ENCODE results near the gene RTN4R.

RTN4R gene

DNA sequence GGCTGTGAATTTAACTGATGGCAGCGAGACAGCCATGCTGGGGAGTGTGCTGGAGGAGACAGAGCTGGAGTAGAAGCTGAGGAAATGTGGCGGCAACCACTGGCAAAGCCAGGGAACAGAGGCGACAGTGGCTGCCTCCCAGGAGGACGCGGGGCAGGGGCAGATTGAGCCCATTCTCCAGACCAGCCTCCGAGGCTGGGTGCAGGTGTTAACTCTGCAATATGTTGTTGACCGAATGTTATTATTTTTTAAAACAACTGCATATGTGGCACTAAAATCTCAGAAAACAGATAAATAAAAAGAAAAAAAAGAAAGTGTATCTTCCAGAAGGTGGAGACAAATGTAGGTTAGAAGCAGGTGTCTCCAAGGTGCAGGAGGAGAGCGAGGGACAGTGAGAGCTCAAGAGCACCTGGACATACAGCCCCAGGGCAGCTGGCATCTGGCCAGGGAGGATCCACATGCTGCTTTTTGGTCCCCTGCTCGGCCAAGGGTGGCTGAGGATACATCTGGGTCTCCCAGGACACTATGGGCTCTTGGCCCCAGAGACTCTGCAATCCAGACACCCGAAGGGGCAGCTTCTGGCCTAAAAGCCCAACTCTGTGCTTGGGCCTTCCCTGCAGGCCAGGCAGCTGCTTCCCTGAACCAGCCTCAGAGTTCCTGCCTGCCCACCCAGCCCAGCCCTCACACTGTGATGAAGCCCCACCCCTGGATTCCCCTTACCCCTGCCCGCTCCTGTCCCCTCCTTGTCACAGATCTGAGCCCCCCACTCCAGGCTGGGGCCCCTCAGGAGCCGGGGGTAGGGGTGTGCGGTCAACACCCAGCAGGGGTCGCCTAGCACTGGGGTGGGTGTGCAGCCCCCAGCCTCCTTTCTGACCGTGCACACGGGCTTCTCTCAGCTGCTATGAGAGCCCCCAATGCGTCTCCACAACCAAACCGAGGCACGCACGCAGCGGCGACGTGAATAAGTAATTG lies 12.9 kb downstream of the RTN4R start:
- H3K36me3 ChIP-seq (ENCODE audit: control insufficient read depth in 1 of 2, insufficient read depth in 2 of 2, low read length in 2 of 2), result no peaks in the 10 kb centered on the region
- H3K9ac ChIP-seq (ENCODE audit: low read depth in 1 of 2, low read length in 2 of 2), result no peak overlapping the region
- no peaks in the 10 kb centered on the region for H3K4me1 ChIP-seq (ENCODE audit: control insufficient read depth in 1 of 2, insufficient read depth in 2 of 2, low read length in 2 of 2)
- H3K4me3 ChIP-seq (ENCODE audit: low read depth in 1 of 2, low read length in 2 of 2), result no peak overlapping the region
- H3K27me3 ChIP-seq (ENCODE audit: control insufficient read depth in 1 of 2, insufficient read depth in 2 of 2, low read length in 2 of 2), result no peaks in the 10 kb centered on the region
- H3K9me3 ChIP-seq (ENCODE audit: control insufficient read depth in 1 of 2, low read length in 2 of 2), result no peaks in the 10 kb centered on the region
- no peak overlapping the region for H3K27ac ChIP-seq (ENCODE audit: low read depth, low read length)

DNA sequence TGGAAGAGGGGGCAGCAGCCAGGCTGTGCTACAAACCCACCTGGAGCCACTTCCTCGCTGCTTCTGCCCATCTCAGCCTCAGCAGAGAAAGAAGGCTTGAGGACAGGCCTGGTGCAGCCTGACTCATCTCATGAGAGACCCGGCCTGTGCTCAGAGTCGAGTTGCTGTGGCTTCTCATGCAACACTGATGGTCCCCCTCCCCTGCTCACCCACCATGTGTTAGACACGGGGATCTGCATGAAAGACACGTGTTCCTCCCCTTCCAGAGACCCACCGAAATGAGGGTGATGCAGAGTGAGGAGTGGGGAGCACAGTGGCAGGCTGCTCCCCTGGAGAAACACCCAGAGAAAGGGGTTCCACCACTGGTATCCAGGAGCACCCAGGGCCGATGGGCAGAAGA lies 15.0 kb downstream of the RTN4R start:
- H3K36me3 ChIP-seq (ENCODE audit: control insufficient read depth in 1 of 2, insufficient read depth in 2 of 2, low read length in 2 of 2), result no peaks in the 10 kb centered on the region
- H3K9me3 ChIP-seq (ENCODE audit: control insufficient read depth in 1 of 2, low read length in 2 of 2), result no peaks in the 10 kb centered on the region
- no peaks in the 10 kb centered on the region for H3K27me3 ChIP-seq (ENCODE audit: control insufficient read depth in 1 of 2, insufficient read depth in 2 of 2, low read length in 2 of 2)
- no peak overlapping the region for H3K9ac ChIP-seq (ENCODE audit: low read depth in 1 of 2, low read length in 2 of 2)
- peaks cover 0 to 7% of the 10 kb centered on the region in 2 donors for H3K4me1 ChIP-seq (ENCODE audit: control insufficient read depth in 1 of 2, insufficient read depth in 2 of 2, low read length in 2 of 2)
- no peak overlapping the region for H3K4me3 ChIP-seq (ENCODE audit: low read depth in 1 of 2, low read length in 2 of 2)
- no peak overlapping the region for H3K27ac ChIP-seq (ENCODE audit: low read depth, low read length)

- H3K27ac ChIP-seq (ENCODE audit: low read depth, low read length), result no peak overlapping the region
- H3K4me1 ChIP-seq (ENCODE audit: control insufficient read depth in 1 of 2, insufficient read depth in 2 of 2, low read length in 2 of 2), result peaks cover 0 to 7% of the 10 kb centered on the region in 2 donors
- H3K9ac ChIP-seq (ENCODE audit: low read depth in 1 of 2, low read length in 2 of 2), result no peak overlapping the region
- H3K27me3 ChIP-seq (ENCODE audit: control insufficient read depth in 1 of 2, insufficient read depth in 2 of 2, low read length in 2 of 2), result no peaks in the 10 kb centered on the region
- H3K4me3 ChIP-seq (ENCODE audit: low read depth in 1 of 2, low read length in 2 of 2), result no peak overlapping the region
- no peaks in the 10 kb centered on the region for H3K9me3 ChIP-seq (ENCODE audit: control insufficient read depth in 1 of 2, low read length in 2 of 2)
- no peaks in the 10 kb centered on the region for H3K36me3 ChIP-seq (ENCODE audit: control insufficient read depth in 1 of 2, insufficient read depth in 2 of 2, low read length in 2 of 2)
Observed at GRCh38 chr22:20251981-20252380, 16.1 kb downstream of the RTN4R start.

- no peak overlapping the region for H3K27ac ChIP-seq (ENCODE audit: low read depth, low read length)
- no peaks in the 10 kb centered on the region for H3K9me3 ChIP-seq (ENCODE audit: control insufficient read depth in 1 of 2, low read length in 2 of 2)
- H3K4me3 ChIP-seq (ENCODE audit: low read depth in 1 of 2, low read length in 2 of 2), result no peak overlapping the region
- no peaks in the 10 kb centered on the region for H3K36me3 ChIP-seq (ENCODE audit: control insufficient read depth in 1 of 2, insufficient read depth in 2 of 2, low read length in 2 of 2)
- no peaks in the 10 kb centered on the region for H3K27me3 ChIP-seq (ENCODE audit: control insufficient read depth in 1 of 2, insufficient read depth in 2 of 2, low read length in 2 of 2)
- H3K9ac ChIP-seq (ENCODE audit: low read depth in 1 of 2, low read length in 2 of 2), result no peak overlapping the region
- H3K4me1 ChIP-seq (ENCODE audit: control insufficient read depth in 1 of 2, insufficient read depth in 2 of 2, low read length in 2 of 2), result peaks cover 0 to 7% of the 10 kb centered on the region in 2 donors
Observed at GRCh38 chr22:20251491-20251890, 16.6 kb downstream of the RTN4R start.

- Histone ChIP-seq H3K27ac (ENCODE audit: low read depth, low read length) (no peak overlapping the region), H3K4me3 (ENCODE audit: low read depth in 1 of 2, low read length in 2 of 2) (no peak overlapping the region)
Observed at GRCh38 chr22:20249797-20250354, 18.2 kb downstream of the RTN4R start.

DNA sequence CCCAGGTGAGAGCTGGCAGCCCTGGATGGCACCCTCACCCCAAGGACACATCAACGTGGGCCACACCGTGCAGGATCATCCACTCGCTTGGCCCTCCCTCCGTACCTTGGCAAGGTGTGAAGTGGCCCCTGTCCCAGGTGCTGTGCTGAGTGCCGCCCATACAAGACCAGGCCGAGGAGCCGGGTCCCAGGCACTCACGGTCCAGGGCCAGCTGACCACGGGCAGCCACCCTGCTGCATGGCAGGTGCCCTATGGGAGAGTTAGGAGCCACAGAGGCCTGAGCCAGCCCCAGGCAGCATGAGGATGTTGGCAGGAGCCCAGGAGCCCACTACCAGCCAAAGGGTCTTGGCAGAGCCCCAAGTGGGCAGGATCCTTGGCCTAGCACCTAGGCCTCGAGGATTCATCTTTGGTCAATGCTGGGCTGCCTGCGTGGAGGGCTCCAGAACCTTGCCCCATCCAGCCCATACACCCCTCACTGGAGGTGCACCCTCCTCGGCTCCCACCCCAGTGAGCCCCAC lies 19.6 kb downstream of the RTN4R start:
- peaks cover 0 to 19% of the 10 kb centered on the region in 2 donors for H3K4me1 ChIP-seq (ENCODE audit: control insufficient read depth in 1 of 2, insufficient read depth in 2 of 2, low read length in 2 of 2)
- H3K27ac ChIP-seq (ENCODE audit: low read depth, low read length), result no peak overlapping the region
- H3K9ac ChIP-seq (ENCODE audit: low read depth in 1 of 2, low read length in 2 of 2), result no peak overlapping the region
- no peak overlapping the region for H3K4me3 ChIP-seq (ENCODE audit: low read depth in 1 of 2, low read length in 2 of 2)
- H3K36me3 ChIP-seq (ENCODE audit: control insufficient read depth in 1 of 2, insufficient read depth in 2 of 2, low read length in 2 of 2), result no peaks in the 10 kb centered on the region
- H3K9me3 ChIP-seq (ENCODE audit: control insufficient read depth in 1 of 2, low read length in 2 of 2), result no peaks in the 10 kb centered on the region
- no peaks in the 10 kb centered on the region for H3K27me3 ChIP-seq (ENCODE audit: control insufficient read depth in 1 of 2, insufficient read depth in 2 of 2, low read length in 2 of 2)

More at GRCh38 chr22:20249797-20250354, 18.2 kb downstream of the RTN4R start:
- Histone ChIP-seq H3K9ac (ENCODE audit: low read depth in 1 of 2, low read length in 2 of 2) (no peak overlapping the region), H3K27me3 (ENCODE audit: control insufficient read depth in 1 of 2, insufficient read depth in 2 of 2, low read length in 2 of 2) (no peaks in the 10 kb centered on the region), H3K36me3 (ENCODE audit: control insufficient read depth in 1 of 2, insufficient read depth in 2 of 2, low read length in 2 of 2) (no peaks in the 10 kb centered on the region), H3K9me3 (ENCODE audit: control insufficient read depth in 1 of 2, low read length in 2 of 2) (no peaks in the 10 kb centered on the region), H3K4me1 (ENCODE audit: control insufficient read depth in 1 of 2, insufficient read depth in 2 of 2, low read length in 2 of 2) (peaks cover 0 to 7% of the 10 kb centered on the region in 2 donors)

- H3K27ac ChIP-seq (ENCODE audit: low read depth, low read length), result no peak overlapping the region
- no peak overlapping the region for H3K9ac ChIP-seq (ENCODE audit: low read depth in 1 of 2, low read length in 2 of 2)
- no peaks in the 10 kb centered on the region for H3K27me3 ChIP-seq (ENCODE audit: control insufficient read depth in 1 of 2, insufficient read depth in 2 of 2, low read length in 2 of 2)
- H3K9me3 ChIP-seq (ENCODE audit: control insufficient read depth in 1 of 2, low read length in 2 of 2), result no peaks in the 10 kb centered on the region
- H3K4me1 ChIP-seq (ENCODE audit: control insufficient read depth in 1 of 2, insufficient read depth in 2 of 2, low read length in 2 of 2), result peaks cover 0 to 24% of the 10 kb centered on the region in 2 donors
- no peaks in the 10 kb centered on the region for H3K36me3 ChIP-seq (ENCODE audit: control insufficient read depth in 1 of 2, insufficient read depth in 2 of 2, low read length in 2 of 2)
- no peak overlapping the region for H3K4me3 ChIP-seq (ENCODE audit: low read depth in 1 of 2, low read length in 2 of 2)
Observed at GRCh38 chr22:20247608-20248171, 20.4 kb downstream of the RTN4R start.

- H3K9me3 ChIP-seq (ENCODE audit: control insufficient read depth in 1 of 2, low read length in 2 of 2), result no peaks in the 10 kb centered on the region
- H3K9ac ChIP-seq (ENCODE audit: low read depth in 1 of 2, low read length in 2 of 2), result no peak overlapping the region
- no peak overlapping the region for H3K27ac ChIP-seq (ENCODE audit: low read depth, low read length)
Observed at GRCh38 chr22:20247010-20247505, 21.1 kb downstream of the RTN4R start.

DNA sequence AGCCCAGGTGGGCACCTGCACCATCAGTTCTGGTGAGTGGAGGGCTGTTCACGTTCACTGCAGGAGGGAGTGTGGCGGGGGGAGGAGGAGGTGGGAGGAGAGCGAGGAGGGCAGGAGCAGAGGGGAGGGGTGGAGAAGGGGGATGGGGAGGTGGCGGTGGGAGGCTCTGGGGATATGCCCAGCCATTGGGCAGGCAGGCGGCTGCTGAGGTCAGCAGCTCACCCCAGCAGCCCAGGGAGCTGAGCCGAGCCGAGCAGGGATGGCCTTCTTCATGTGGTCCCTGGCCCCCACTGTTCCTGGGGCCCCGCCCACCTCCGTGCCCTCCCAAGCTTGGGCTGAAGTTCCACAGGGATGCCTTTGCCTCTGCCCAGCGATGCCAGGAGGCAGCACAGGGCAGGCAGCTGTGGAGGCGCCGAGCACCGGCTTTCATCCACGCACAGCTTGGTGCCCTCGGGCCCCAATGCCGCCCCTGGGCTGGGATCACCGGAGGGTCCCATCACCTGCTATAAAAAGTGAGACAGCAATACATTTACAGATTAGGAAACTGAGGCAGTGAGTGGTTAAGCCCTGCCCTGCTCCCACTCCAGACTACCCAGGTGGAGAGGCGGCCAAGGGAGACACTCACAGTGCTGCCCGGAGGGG lies 21.6 kb downstream of the RTN4R start:
- peaks cover 0 to 24% of the 10 kb centered on the region in 2 donors for H3K4me1 ChIP-seq (ENCODE audit: control insufficient read depth in 1 of 2, insufficient read depth in 2 of 2, low read length in 2 of 2)
- H3K9ac ChIP-seq (ENCODE audit: low read depth in 1 of 2, low read length in 2 of 2), result no peak overlapping the region
- H3K27ac ChIP-seq (ENCODE audit: low read depth, low read length), result no peak overlapping the region
- no peaks in the 10 kb centered on the region for H3K9me3 ChIP-seq (ENCODE audit: control insufficient read depth in 1 of 2, low read length in 2 of 2)
- H3K4me3 ChIP-seq (ENCODE audit: low read depth in 1 of 2, low read length in 2 of 2), result no peak overlapping the region
- H3K27me3 ChIP-seq (ENCODE audit: control insufficient read depth in 1 of 2, insufficient read depth in 2 of 2, low read length in 2 of 2), result no peaks in the 10 kb centered on the region
- H3K36me3 ChIP-seq (ENCODE audit: control insufficient read depth in 1 of 2, insufficient read depth in 2 of 2, low read length in 2 of 2), result no peaks in the 10 kb centered on the region

More at GRCh38 chr22:20247010-20247505, 21.1 kb downstream of the RTN4R start:
- H3K36me3 ChIP-seq (ENCODE audit: control insufficient read depth in 1 of 2, insufficient read depth in 2 of 2, low read length in 2 of 2), result no peaks in the 10 kb centered on the region
- peaks cover 0 to 24% of the 10 kb centered on the region in 2 donors for H3K4me1 ChIP-seq (ENCODE audit: control insufficient read depth in 1 of 2, insufficient read depth in 2 of 2, low read length in 2 of 2)
- no peaks in the 10 kb centered on the region for H3K27me3 ChIP-seq (ENCODE audit: control insufficient read depth in 1 of 2, insufficient read depth in 2 of 2, low read length in 2 of 2)
- no peak overlapping the region for H3K4me3 ChIP-seq (ENCODE audit: low read depth in 1 of 2, low read length in 2 of 2)
